Tibial nerve (tissue), 4 donors: ENCODE measurements around the gene SLC35F3.

Experiments
- EP300 ChIP-seq, 2 donors: sonication (generic); formaldehyde crosslinking; IDR thresholded peaks; one replicate each; pipeline ENCODE4 v1.6.1; 2017; ENCODE audit warnings: antibody characterized with exemption in 2 of 2, mild to moderate bottlenecking in 1 of 2
- POLR2A ChIP-seq, 2 donors: fragments of 450-650 bp; IDR thresholded peaks; one replicate each; pipeline ENCODE4 v1.6.1; 2017; ENCODE audit warnings: antibody characterized with exemption in 2 of 2, mild to moderate bottlenecking in 2 of 2, moderate library complexity in 2 of 2
- TF ChIP-seq, protein P1 (sequence below), 5 experiments: fragments of 200-600 bp in 3 of 5; fragments of 450-650 bp in 2 of 5; sonication (generic) in 3 of 5; IDR thresholded peaks; one replicate each; pipeline ENCODE4 v1.5.1; 2016 to 2019; ENCODE audit warnings: antibody characterized with exemption in 5 of 5, mild to moderate bottlenecking in 3 of 5, moderate library complexity in 2 of 5

DNA sequence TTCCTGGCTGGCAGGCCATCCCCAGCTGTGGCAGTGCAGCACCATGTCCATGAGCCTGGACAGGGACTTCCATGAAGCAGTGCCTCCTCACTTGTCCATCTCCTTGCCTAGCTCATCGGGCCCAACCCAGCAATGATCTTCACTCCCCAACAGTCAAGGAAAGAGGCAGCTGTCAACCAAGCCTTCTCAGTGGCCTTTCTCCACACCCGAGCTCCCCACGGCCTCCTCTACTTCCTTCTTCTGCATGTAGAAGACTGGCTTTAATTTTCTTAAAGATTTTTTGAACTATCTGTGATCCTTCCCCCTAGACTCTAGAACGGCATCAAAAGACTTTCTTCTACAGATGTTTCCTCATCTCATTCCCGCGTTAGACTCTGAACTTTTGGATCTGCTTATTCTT lies 403.2 kb downstream of the SLC35F3 start:
- TF ChIP-seq, protein P1, sequence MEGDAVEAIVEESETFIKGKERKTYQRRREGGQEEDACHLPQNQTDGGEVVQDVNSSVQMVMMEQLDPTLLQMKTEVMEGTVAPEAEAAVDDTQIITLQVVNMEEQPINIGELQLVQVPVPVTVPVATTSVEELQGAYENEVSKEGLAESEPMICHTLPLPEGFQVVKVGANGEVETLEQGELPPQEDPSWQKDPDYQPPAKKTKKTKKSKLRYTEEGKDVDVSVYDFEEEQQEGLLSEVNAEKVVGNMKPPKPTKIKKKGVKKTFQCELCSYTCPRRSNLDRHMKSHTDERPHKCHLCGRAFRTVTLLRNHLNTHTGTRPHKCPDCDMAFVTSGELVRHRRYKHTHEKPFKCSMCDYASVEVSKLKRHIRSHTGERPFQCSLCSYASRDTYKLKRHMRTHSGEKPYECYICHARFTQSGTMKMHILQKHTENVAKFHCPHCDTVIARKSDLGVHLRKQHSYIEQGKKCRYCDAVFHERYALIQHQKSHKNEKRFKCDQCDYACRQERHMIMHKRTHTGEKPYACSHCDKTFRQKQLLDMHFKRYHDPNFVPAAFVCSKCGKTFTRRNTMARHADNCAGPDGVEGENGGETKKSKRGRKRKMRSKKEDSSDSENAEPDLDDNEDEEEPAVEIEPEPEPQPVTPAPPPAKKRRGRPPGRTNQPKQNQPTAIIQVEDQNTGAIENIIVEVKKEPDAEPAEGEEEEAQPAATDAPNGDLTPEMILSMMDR (IDR thresholded peaks at IDR 0.05) = no peak
- TF ChIP-seq POLR2A (IDR thresholded peaks at IDR 0.05) = no peak
- TF ChIP-seq EP300 (IDR thresholded peaks at IDR 0.05) = no peak
